IMR-90 (cell line): ENCODE results near the gene NPAS3.

Source experiments
- RCOR1 ChIP-seq: IDR thresholded peaks from 2 replicates; pipeline ENCODE4 v1.6.1; 2012; ENCODE audit warnings: mild to moderate bottlenecking, low read length, improper control_type of control experiment; ENCODE audit not compliant: insufficient replicate concordance
- TF ChIP-seq, protein P1 (sequence below): conservative IDR thresholded peaks from 2 replicates; pipeline ENCODE4 v1.5.1; 2012; ENCODE audit warnings: mild to moderate bottlenecking, low read depth, low read length, improper control_type of control experiment

GRCh38 chr14:33369041-33369440, 430.4 kb downstream of the NPAS3 start:
- TF ChIP-seq, protein P1, sequence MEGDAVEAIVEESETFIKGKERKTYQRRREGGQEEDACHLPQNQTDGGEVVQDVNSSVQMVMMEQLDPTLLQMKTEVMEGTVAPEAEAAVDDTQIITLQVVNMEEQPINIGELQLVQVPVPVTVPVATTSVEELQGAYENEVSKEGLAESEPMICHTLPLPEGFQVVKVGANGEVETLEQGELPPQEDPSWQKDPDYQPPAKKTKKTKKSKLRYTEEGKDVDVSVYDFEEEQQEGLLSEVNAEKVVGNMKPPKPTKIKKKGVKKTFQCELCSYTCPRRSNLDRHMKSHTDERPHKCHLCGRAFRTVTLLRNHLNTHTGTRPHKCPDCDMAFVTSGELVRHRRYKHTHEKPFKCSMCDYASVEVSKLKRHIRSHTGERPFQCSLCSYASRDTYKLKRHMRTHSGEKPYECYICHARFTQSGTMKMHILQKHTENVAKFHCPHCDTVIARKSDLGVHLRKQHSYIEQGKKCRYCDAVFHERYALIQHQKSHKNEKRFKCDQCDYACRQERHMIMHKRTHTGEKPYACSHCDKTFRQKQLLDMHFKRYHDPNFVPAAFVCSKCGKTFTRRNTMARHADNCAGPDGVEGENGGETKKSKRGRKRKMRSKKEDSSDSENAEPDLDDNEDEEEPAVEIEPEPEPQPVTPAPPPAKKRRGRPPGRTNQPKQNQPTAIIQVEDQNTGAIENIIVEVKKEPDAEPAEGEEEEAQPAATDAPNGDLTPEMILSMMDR: no peak
- no peak for TF ChIP-seq RCOR1
